ENCODE data around the gene SLC39A1. TPM values are rescaled to one million over a fixed set of nuclear protein-coding genes. Genes with fewer than 3 reads are reported as not detected.

The SLC39A1 gene
- total RNA-seq, 2 experiments from 2014 or later, result 41.6 to 44.2 TPM

DNA sequence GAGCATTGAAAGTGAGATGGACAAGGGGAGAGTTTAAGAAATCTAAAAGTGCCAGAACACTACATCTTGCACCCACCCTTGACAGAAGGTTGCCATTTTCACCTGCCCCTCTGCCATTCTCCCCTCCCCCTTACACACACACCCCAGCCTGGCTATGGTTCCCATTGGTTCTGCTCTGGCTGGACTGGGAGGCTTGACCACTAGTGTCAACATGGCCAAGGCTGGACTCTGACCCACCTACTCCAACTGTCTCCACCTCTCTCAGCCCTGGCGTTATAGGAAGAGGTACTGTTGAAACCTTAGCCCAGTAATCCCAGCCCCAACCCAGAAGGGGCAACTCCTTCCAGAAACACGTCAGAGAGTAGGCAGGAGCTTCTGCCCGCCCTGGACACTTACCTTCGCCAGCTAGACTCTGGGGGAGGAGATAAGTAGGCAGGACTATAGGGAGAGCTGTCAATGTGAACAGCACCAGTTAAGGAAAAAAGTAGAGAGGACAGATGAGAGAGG is 9.4 kb downstream of the SLC39A1 start:
- no peak overlapping the region for H3K4me2 ChIP-seq (ENCODE audit: low read length)
- no TSS peak for BruUV-seq (replicated peaks)
- intact Hi-C loops (cut with micrococcal nuclease; ENCODE audit: unreplicated experiment), result no loop called here

DNA sequence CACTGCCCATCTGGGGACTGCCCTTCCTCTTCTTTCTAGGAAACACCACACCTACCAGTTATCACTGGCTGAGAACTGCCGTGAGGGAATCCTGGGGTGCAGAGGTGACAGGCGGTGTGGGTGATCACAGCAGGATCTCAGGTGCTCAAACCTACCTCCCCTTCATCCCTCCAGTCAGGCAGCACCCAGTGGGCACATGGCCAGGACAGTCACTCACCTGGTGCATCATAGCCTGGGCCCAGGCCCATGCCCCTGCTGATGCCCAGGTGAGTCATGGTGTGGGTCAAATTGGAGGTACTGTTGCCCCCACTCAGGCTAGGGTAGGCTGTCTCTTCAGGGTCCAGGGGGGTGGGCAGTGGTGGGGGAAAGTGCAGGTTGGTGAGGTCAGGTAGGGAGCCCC is 11.5 kb downstream of the SLC39A1 start:
- no TSS peak for BruUV-seq (replicated peaks)
- H3K4me2 ChIP-seq (ENCODE audit: low read length), result no peak overlapping the region
- H3K27ac ChIP-seq (ENCODE audit: low read depth, low read length, poor library complexity, severe bottlenecking), result no peak overlapping the region
- CTCF ChIA-PET (ENCODE audit: unreplicated experiment), result no interaction called here
- peaks cover 30% of the 10 kb centered on the region for H3K79me2 ChIP-seq (ENCODE audit: insufficient read depth, low read depth, low read length)
- peaks cover 78% of the 10 kb centered on the region for H3K36me3 ChIP-seq (ENCODE audit: insufficient read depth, low read length)
- no peak overlapping the region for H2AFZ ChIP-seq (ENCODE audit: low read length)
- POLR2A ChIA-PET, result no interaction called here
- peaks cover 18% of the 10 kb centered on the region for H4K20me1 ChIP-seq (ENCODE audit: insufficient read depth, low read length)
- DNase-seq (ENCODE audit: low spot score), result no peak
- no peaks in the 10 kb centered on the region for H3K9me2 ChIP-seq (ENCODE audit: insufficient read depth, low read length)
- H3K4me3 ChIP-seq (ENCODE audit: low read depth, low read length, poor library complexity, severe bottlenecking), result no peak overlapping the region
- intact Hi-C loops (cut with micrococcal nuclease; ENCODE audit: unreplicated experiment), result no loop called here
- TF ChIP-seq, protein P1, sequence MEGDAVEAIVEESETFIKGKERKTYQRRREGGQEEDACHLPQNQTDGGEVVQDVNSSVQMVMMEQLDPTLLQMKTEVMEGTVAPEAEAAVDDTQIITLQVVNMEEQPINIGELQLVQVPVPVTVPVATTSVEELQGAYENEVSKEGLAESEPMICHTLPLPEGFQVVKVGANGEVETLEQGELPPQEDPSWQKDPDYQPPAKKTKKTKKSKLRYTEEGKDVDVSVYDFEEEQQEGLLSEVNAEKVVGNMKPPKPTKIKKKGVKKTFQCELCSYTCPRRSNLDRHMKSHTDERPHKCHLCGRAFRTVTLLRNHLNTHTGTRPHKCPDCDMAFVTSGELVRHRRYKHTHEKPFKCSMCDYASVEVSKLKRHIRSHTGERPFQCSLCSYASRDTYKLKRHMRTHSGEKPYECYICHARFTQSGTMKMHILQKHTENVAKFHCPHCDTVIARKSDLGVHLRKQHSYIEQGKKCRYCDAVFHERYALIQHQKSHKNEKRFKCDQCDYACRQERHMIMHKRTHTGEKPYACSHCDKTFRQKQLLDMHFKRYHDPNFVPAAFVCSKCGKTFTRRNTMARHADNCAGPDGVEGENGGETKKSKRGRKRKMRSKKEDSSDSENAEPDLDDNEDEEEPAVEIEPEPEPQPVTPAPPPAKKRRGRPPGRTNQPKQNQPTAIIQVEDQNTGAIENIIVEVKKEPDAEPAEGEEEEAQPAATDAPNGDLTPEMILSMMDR (conservative IDR thresholded peaks at IDR 0.05; ENCODE audit: low read length), result no peak
- no peak for TF ChIP-seq EZH2phosphoT487 (IDR thresholded peaks at IDR 0.05; ENCODE audit: borderline replicate concordance, low read depth, low read length)
- H3K9me3 ChIP-seq (ENCODE audit: low read length), result no peaks in the 10 kb centered on the region
- H3K4me1 ChIP-seq (ENCODE audit: insufficient read depth, low read length, poor library complexity, severe bottlenecking), result peaks cover 32% of the 10 kb centered on the region

More for the DNA sequence above, 9.4 kb downstream of the SLC39A1 start:
- no peak overlapping the region for H3K27ac ChIP-seq (ENCODE audit: low read depth, low read length, poor library complexity, severe bottlenecking)
- no peak overlapping the region for H3K4me3 ChIP-seq (ENCODE audit: low read depth, low read length, poor library complexity, severe bottlenecking)
- H3K4me1 ChIP-seq (ENCODE audit: insufficient read depth, low read length, poor library complexity, severe bottlenecking), result peaks cover 20% of the 10 kb centered on the region
- H2AFZ ChIP-seq (ENCODE audit: low read length), result no peak overlapping the region
- H3K9me2 ChIP-seq (ENCODE audit: insufficient read depth, low read length), result no peaks in the 10 kb centered on the region
- TF ChIP-seq, protein P1 (conservative IDR thresholded peaks at IDR 0.05; ENCODE audit: low read length), result no peak
- TF ChIP-seq EZH2phosphoT487 (IDR thresholded peaks at IDR 0.05; ENCODE audit: borderline replicate concordance, low read depth, low read length), result no peak
- no peak for DNase-seq (ENCODE audit: low spot score)
- H3K36me3 ChIP-seq (ENCODE audit: insufficient read depth, low read length), result peaks cover 57% of the 10 kb centered on the region
- peaks cover 43% of the 10 kb centered on the region for H3K79me2 ChIP-seq (ENCODE audit: insufficient read depth, low read depth, low read length)
- peaks cover 18% of the 10 kb centered on the region for H4K20me1 ChIP-seq (ENCODE audit: insufficient read depth, low read length)
- ChIA-PET POLR2A (interaction anchor here (1.5 kb wide), 1 partner anchor 10 kb away, joined by 3 read pairs; no protein-coding TSS in a partner anchor), CTCF (ENCODE audit: unreplicated experiment) (no interaction called here)
- no peaks in the 10 kb centered on the region for H3K9me3 ChIP-seq (ENCODE audit: low read length)

DNA sequence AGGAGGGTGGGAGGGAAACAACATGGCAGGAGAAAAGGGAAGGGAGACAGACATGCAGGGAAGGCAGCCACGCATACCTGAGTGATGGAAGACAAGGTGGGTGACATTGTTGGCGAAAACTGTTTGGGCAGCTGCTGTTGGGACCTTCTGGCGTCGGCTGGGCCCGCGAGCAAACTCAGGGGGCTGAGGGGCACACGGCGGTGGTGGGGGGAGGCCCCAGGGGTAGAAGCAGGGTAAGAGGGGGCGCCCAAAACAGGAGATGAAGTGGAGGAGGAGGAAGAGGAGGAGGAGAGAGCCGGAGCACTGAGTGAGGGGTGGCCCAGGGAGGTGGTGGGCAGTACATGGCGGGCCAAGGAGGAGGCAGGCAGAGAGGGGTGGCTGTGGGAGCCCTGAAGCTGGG is 12.2 kb downstream of the SLC39A1 start:
- no TSS peak for BruUV-seq (replicated peaks)
- DNase-seq (ENCODE audit: low spot score), result no peak
- Histone ChIP-seq H3K4me1 (ENCODE audit: insufficient read depth, low read length, poor library complexity, severe bottlenecking) (peaks cover 28% of the 10 kb centered on the region), H4K20me1 (ENCODE audit: insufficient read depth, low read length) (peaks cover 13% of the 10 kb centered on the region), H3K27ac (ENCODE audit: low read depth, low read length, poor library complexity, severe bottlenecking) (no peak overlapping the region), H3K9me2 (ENCODE audit: insufficient read depth, low read length) (no peaks in the 10 kb centered on the region), H3K36me3 (ENCODE audit: insufficient read depth, low read length) (peaks cover 80% of the 10 kb centered on the region), H2AFZ (ENCODE audit: low read length) (no peak overlapping the region), H3K4me2 (ENCODE audit: low read length) (no peak overlapping the region), H3K4me3 (ENCODE audit: low read depth, low read length, poor library complexity, severe bottlenecking) (no peak overlapping the region), H3K79me2 (ENCODE audit: insufficient read depth, low read depth, low read length) (peaks cover 24% of the 10 kb centered on the region), H3K9me3 (ENCODE audit: low read length) (no peaks in the 10 kb centered on the region)
- POLR2A ChIA-PET, result no interaction called here
- intact Hi-C loops (cut with micrococcal nuclease; ENCODE audit: unreplicated experiment), result no loop called here
- TF ChIP-seq, protein P1 (conservative IDR thresholded peaks at IDR 0.05; ENCODE audit: low read length), result no peak
- TF ChIP-seq EZH2phosphoT487 (IDR thresholded peaks at IDR 0.05; ENCODE audit: borderline replicate concordance, low read depth, low read length), result no peak
- CTCF ChIA-PET (ENCODE audit: unreplicated experiment), result no interaction called here
